Measurements from ENCODE around the gene TMEM178A.
A peak's percentile ranks its signal among the peaks of the same experiment; 100 is the strongest.

The TMEM178A gene

DNA sequence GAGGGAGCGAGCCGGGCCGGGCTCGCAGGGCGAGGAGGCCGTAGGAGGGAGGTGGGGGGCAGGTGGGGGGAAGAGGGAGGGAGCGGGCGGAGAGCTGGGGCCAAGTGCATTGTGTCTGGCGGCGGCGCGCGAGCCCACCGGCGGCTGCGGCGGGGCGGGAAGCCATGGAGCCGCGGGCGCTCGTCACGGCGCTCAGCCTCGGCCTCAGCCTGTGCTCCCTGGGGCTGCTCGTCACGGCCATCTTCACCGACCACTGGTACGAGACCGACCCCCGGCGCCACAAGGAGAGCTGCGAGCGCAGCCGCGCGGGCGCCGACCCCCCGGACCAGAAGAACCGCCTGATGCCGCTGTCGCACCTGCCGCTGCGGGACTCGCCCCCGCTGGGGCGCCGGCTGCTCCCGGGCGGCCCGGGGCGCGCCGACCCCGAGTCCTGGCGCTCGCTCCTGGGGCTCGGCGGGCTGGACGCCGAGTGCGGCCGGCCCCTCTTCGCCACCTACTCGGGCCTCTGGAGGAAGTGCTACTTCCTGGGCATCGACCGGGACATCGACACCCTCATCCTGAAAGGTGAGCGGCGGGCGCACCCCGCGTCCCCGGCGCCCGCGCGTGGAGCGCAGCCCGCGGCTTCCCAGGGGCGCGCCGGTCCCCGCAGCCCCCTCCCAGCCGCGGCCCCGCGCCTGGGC is at the start of gene TMEM178A:
Gene TMEM178A, plus strand, starts transcription at position 107 of the 680 bp plus-strand sequence. Its CDS starts 58 bp downstream, at position 165.
- H3K36me3 ChIP-seq (ENCODE audit: control insufficient read depth, insufficient read depth, low read length) = no peaks in the 10 kb centered on the region
- H3K4me3 ChIP-seq (replicated peaks; ENCODE audit: low read depth, low read length) = no peak within 1 kb of the TSS
- H3K27me3 ChIP-seq (replicated peaks; ENCODE audit: control insufficient read depth, insufficient read depth, low read length) = no peaks in the 10 kb centered on the region; the same call in none of the 2 replicates
- peak; percentile 6 for DNase-seq (ENCODE audit: extremely low read depth, insufficient read length)
- TF ChIP-seq, protein P1, sequence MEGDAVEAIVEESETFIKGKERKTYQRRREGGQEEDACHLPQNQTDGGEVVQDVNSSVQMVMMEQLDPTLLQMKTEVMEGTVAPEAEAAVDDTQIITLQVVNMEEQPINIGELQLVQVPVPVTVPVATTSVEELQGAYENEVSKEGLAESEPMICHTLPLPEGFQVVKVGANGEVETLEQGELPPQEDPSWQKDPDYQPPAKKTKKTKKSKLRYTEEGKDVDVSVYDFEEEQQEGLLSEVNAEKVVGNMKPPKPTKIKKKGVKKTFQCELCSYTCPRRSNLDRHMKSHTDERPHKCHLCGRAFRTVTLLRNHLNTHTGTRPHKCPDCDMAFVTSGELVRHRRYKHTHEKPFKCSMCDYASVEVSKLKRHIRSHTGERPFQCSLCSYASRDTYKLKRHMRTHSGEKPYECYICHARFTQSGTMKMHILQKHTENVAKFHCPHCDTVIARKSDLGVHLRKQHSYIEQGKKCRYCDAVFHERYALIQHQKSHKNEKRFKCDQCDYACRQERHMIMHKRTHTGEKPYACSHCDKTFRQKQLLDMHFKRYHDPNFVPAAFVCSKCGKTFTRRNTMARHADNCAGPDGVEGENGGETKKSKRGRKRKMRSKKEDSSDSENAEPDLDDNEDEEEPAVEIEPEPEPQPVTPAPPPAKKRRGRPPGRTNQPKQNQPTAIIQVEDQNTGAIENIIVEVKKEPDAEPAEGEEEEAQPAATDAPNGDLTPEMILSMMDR (IDR thresholded peaks at IDR 0.05; ENCODE audit: insufficient read depth, low read length, poor library complexity, severe bottlenecking) = no peak

DNA sequence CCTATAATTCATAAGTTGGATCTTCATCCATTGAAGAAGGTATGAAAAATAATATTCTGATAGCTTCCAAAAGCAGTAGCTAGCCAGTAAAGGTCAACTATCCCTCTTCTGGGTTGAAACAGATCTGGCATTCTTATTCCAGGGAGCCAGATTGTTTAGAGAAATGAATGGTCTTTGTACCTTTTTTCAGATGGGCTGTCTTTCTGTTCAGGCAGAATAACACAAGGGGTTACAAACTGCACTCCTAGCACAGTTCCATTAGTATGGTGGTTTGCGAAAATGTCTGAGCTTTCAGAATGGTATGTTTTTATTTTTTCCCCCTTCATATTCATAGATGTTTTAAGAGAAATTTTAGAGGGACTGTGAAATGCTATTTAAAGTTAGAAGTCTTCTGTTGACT is 47.5 kb upstream of the TMEM178A start:
- TF ChIP-seq, protein P1 (IDR thresholded peaks at IDR 0.05; ENCODE audit: insufficient read depth, low read length, poor library complexity, severe bottlenecking) = no peak
- Histone ChIP-seq H3K27me3 (replicated peaks; ENCODE audit: control insufficient read depth, insufficient read depth, low read length) (no peaks in the 10 kb centered on the region), H3K4me3 (replicated peaks; ENCODE audit: low read depth, low read length) (no peak overlapping the region), H3K36me3 (ENCODE audit: control insufficient read depth, insufficient read depth, low read length) (no peaks in the 10 kb centered on the region)
- no peak for DNase-seq (ENCODE audit: extremely low read depth, insufficient read length)

DNA sequence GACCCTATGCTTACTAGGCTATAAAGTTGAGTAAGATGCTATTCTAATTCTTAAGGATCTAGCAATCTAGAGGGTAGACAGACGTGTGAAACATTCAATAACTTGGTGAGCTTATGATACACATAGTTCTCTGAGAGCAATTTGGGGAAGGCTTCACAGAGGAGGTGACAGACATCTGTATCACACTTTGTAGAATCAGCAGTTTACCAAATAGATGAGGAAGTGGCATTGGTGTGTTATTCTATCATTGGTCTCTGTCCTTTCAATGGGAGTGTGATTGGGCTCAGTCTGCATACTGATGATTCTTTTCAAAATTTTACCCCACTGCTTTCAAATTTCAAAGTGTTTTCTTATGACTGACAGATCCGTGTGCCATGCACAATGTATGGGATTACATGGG is 47.0 kb upstream of the TMEM178A start:
- H3K27me3 ChIP-seq (replicated peaks; ENCODE audit: control insufficient read depth, insufficient read depth, low read length) = no peaks in the 10 kb centered on the region
- DNase-seq (ENCODE audit: extremely low read depth, insufficient read length) = no peak
- H3K36me3 ChIP-seq (ENCODE audit: control insufficient read depth, insufficient read depth, low read length) = no peaks in the 10 kb centered on the region
- TF ChIP-seq, protein P1 (IDR thresholded peaks at IDR 0.05; ENCODE audit: insufficient read depth, low read length, poor library complexity, severe bottlenecking) = no peak
- H3K4me3 ChIP-seq (replicated peaks; ENCODE audit: low read depth, low read length) = no peak overlapping the region

DNA sequence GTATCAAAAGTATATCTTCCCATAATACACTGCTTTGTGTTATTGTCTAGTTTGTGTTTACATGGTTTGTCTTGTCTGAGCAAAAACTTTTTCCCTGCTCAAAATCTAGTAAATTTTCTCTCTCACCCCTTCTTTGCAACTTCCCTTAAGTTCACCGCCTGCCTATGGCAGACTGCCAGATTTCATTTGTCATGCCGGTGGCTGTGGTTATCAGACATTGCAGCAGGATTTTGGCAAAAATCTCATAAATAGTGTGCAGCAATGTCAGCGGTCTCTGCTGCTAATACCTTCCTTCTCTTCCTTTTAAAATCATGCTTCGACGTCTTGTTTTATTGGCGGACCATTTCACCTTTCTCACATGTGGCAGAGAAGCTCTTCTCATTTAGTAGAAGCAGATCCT is 45.6 kb upstream of the TMEM178A start:
- Histone ChIP-seq H3K4me3 (replicated peaks; ENCODE audit: low read depth, low read length) (no peak overlapping the region), H3K27me3 (replicated peaks; ENCODE audit: control insufficient read depth, insufficient read depth, low read length) (no peaks in the 10 kb centered on the region), H3K36me3 (ENCODE audit: control insufficient read depth, insufficient read depth, low read length) (no peaks in the 10 kb centered on the region)
- TF ChIP-seq, protein P1 (IDR thresholded peaks at IDR 0.05; ENCODE audit: insufficient read depth, low read length, poor library complexity, severe bottlenecking) = no peak
- no peak for DNase-seq (ENCODE audit: extremely low read depth, insufficient read length)

DNA sequence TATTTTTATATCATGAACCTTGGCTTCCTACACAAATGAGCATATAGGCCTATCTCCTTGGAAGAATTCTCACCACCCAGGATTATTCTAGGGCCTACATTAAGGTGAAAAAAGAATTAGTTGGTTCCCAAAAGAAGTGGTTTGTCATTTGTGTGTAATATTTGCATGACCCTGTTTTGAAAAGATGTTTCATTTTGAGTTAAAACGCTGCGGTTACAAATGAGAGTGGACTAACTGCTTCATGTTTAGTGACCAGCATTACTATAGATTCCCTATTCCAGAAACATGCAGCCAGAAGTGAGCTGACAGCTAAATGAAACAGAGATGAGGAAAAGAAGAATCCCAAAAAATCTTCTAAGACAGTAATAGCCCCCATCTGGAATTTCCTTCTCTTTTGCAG is 44.1 kb upstream of the TMEM178A start:
- Histone ChIP-seq H3K4me3 (replicated peaks; ENCODE audit: low read depth, low read length) (no peak overlapping the region), H3K36me3 (ENCODE audit: control insufficient read depth, insufficient read depth, low read length) (no peaks in the 10 kb centered on the region), H3K27me3 (replicated peaks; ENCODE audit: control insufficient read depth, insufficient read depth, low read length) (no peaks in the 10 kb centered on the region)
- TF ChIP-seq, protein P1 (IDR thresholded peaks at IDR 0.05; ENCODE audit: insufficient read depth, low read length, poor library complexity, severe bottlenecking) = no peak
- DNase-seq (ENCODE audit: extremely low read depth, insufficient read length) = no peak
